ENCODE measurements around the gene RBM20.
"Not testable (repeated sequence)": the region's sequence is repeated elsewhere in the genome, so short reads cannot be mapped to it uniquely, and the experiment has no call there.

The RBM20 gene

GRCh38 chr10:110721406-110722038, 77.4 kb downstream of the RBM20 start:
- Mint-ChIP-seq H3K4me1 (peaks cover 24% of the 10 kb centered on the region), H3K4me3 (no peak overlapping the region), H3K36me3 (ENCODE audit: low read depth) (no peaks in the 10 kb centered on the region), H3K27ac (no peak overlapping the region), H3K9me3 (peaks cover 4% of the 10 kb centered on the region), H3K27me3 (ENCODE audit: low read depth) (no peaks in the 10 kb centered on the region)
- TF ChIP-seq CTCF (IDR thresholded peaks at IDR 0.05; ENCODE audit: unreplicated experiment in 3 of 3) = no peak

GRCh38 chr10:110723224-110723891, 79.2 kb downstream of the RBM20 start:
- Mint-ChIP-seq H3K27me3 (ENCODE audit: low read depth) (no peaks in the 10 kb centered on the region), H3K9me3 (no peaks in the 10 kb centered on the region)
- no peak for TF ChIP-seq CTCF (IDR thresholded peaks at IDR 0.05; ENCODE audit: unreplicated experiment in 3 of 3)

GRCh38 chr10:110724116-110724921, 80.2 kb downstream of the RBM20 start:
- H3K4me3 Mint-ChIP-seq = no peak overlapping the region
- no peaks in the 10 kb centered on the region for H3K9me3 Mint-ChIP-seq
- no peaks in the 10 kb centered on the region for H3K27me3 Mint-ChIP-seq (ENCODE audit: low read depth)
- peaks cover 17% of the 10 kb centered on the region for H3K4me1 Mint-ChIP-seq
- TF ChIP-seq CTCF (IDR thresholded peaks at IDR 0.05; ENCODE audit: unreplicated experiment in 3 of 3) = no peak
- no peaks in the 10 kb centered on the region for H3K36me3 Mint-ChIP-seq (ENCODE audit: low read depth)
- H3K27ac Mint-ChIP-seq = peak overlapping the region in 2 of 3 experiments; percentile 32 to 70

More at GRCh38 chr10:110723224-110723891, 79.2 kb downstream of the RBM20 start:
- Mint-ChIP-seq H3K36me3 (ENCODE audit: low read depth) (no peaks in the 10 kb centered on the region), H3K4me1 (peaks cover 17% of the 10 kb centered on the region), H3K27ac (no peak overlapping the region), H3K4me3 (no peak overlapping the region)

GRCh38 chr10:110724937-110725336, 80.8 kb downstream of the RBM20 start:
- Mint-ChIP-seq H3K36me3 (ENCODE audit: low read depth) (no peaks in the 10 kb centered on the region), H3K4me1 (peaks cover 17% of the 10 kb centered on the region), H3K4me3 (no peak overlapping the region), H3K27me3 (ENCODE audit: low read depth) (no peaks in the 10 kb centered on the region), H3K9me3 (no peaks in the 10 kb centered on the region), H3K27ac (peak overlapping the region in 2 of 3 experiments; percentile 32 to 70)
- no peak for TF ChIP-seq CTCF (IDR thresholded peaks at IDR 0.05; ENCODE audit: unreplicated experiment in 3 of 3)

GRCh38 chr10:110725801-110726630, 81.9 kb downstream of the RBM20 start:
- peak overlapping the region in 2 of 3 experiments; percentile 44 to 70 for H3K27ac Mint-ChIP-seq
- H3K9me3 Mint-ChIP-seq = no peaks in the 10 kb centered on the region
- no peak overlapping the region for H3K4me3 Mint-ChIP-seq
- no peaks in the 10 kb centered on the region for H3K36me3 Mint-ChIP-seq (ENCODE audit: low read depth)
- TF ChIP-seq CTCF (IDR thresholded peaks at IDR 0.05; ENCODE audit: unreplicated experiment in 3 of 3) = no peak
- H3K4me1 Mint-ChIP-seq = peaks cover 17% of the 10 kb centered on the region
- H3K27me3 Mint-ChIP-seq (ENCODE audit: low read depth) = no peaks in the 10 kb centered on the region

GRCh38 chr10:110727785-110728184, 83.6 kb downstream of the RBM20 start:
- not testable (repeated sequence) for H3K36me3 Mint-ChIP-seq (ENCODE audit: low read depth); H3K27ac Mint-ChIP-seq; H3K4me3 Mint-ChIP-seq; H3K27me3 Mint-ChIP-seq (ENCODE audit: low read depth); H3K9me3 Mint-ChIP-seq
- H3K4me1 Mint-ChIP-seq = peaks cover 17% of the 10 kb centered on the region
